Measurements from ENCODE around the gene TREH. TPM values are rescaled to one million over a fixed set of nuclear protein-coding genes. Genes with fewer than 3 reads are reported as not detected.

The TREH gene
- total RNA-seq, 1 donor from 2014 or later, result not detected

DNA sequence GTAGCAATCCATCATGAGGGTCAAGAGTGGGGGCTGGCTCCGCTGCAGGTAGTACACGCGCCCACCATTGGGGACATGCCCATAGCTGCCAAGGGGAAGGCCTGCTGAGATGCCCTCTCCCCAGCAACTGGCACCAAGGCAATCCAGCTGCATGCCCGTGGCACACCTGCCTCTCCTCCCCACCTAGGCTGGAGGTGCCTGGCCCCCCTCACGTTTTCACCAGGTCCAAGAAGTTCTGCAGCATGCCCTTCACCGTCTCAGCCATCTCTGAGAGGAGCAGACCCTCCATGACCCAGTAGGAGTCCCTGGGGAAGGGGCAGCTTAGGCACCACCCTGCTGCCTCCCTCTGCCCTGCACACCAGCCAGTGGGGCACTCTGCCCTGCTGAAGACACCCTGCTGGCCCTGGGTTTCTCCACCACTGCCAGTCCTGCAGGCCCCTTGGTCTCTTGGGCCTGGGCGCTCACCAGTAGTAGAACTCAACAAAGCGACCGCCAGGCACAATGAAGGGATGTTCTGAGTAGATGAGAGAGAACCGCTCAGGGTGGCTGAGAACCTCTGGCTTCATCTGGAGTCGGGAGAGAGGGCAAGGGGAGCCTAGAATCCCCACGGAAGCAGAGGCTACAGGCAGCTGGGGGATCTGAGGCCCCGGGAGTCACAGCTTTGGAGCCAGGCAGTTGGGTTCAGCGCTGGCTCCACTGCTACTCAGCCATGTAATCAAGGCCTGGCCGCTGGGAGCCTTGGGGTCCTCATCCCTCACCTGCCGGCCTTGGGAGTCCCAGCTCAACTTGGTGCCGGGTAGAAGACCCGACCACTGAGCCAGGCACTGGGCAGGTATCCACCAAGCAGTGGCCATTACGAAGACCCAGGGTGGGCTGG lies 17.8 kb downstream of the TREH start:
- DNase-seq (no peak), ATAC-seq (ENCODE audit: low read depth) (no peak)
- Mint-ChIP-seq H3K9me3 (no peaks in the 10 kb centered on the region), H3K27ac (no peak overlapping the region), H3K27me3 (peaks cover 6% of the 10 kb centered on the region), H3K4me3 (no peak overlapping the region), H3K4me1 (peaks cover 7% of the 10 kb centered on the region), H3K36me3 (ENCODE audit: low read depth) (no peaks in the 10 kb centered on the region)
- intact Hi-C loops (cut with micrococcal nuclease), result no loop called here
- TF ChIP-seq, protein P1, sequence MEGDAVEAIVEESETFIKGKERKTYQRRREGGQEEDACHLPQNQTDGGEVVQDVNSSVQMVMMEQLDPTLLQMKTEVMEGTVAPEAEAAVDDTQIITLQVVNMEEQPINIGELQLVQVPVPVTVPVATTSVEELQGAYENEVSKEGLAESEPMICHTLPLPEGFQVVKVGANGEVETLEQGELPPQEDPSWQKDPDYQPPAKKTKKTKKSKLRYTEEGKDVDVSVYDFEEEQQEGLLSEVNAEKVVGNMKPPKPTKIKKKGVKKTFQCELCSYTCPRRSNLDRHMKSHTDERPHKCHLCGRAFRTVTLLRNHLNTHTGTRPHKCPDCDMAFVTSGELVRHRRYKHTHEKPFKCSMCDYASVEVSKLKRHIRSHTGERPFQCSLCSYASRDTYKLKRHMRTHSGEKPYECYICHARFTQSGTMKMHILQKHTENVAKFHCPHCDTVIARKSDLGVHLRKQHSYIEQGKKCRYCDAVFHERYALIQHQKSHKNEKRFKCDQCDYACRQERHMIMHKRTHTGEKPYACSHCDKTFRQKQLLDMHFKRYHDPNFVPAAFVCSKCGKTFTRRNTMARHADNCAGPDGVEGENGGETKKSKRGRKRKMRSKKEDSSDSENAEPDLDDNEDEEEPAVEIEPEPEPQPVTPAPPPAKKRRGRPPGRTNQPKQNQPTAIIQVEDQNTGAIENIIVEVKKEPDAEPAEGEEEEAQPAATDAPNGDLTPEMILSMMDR (IDR thresholded peaks at IDR 0.05), result no peak
- POLR2A ChIA-PET, result no interaction called here
- CTCF ChIA-PET, result no interaction called here

DNA sequence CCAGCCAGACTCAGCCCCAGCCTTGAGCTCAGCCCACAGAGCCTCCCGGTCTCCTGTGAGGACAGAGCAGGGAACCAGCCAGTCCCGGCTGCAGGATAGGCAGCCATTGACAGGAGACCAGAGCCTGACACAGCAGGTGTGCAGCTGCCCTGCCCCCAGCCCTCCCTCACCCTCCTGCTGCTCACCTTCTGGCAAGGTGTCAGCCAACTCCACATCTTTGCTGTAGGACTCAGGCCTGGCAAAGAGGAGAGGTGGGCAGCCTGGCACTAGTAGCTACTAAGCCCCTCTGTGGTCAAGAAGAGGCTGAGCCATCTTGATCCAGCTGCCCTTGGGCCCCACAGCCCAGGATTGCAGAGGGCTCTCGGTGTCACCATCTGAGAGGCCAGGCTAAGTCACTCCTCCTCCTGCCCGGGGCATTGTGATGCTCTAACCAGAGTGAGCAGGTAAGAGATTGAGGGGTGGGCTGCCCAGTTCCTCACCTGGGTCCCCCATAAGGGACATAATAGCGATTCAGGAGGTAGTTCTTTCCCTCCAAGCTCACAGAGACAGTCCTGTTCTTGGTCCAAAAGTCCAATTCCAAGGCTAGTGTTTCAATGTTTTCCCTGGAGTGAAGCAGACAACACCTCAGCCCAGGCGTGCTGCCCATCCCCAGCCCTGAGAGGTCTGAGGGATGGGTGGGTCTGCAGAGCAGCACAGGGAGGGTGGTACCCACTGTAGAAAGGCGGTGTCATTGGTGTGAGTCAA lies 18.6 kb downstream of the TREH start:
- ATAC-seq (ENCODE audit: low read depth), result no peak
- peaks cover 7% of the 10 kb centered on the region for H3K4me1 Mint-ChIP-seq
- no peaks in the 10 kb centered on the region for H3K36me3 Mint-ChIP-seq (ENCODE audit: low read depth)
- CTCF ChIA-PET, result no interaction called here
- peaks cover 6% of the 10 kb centered on the region for H3K27me3 Mint-ChIP-seq
- H3K27ac Mint-ChIP-seq, result no peak overlapping the region
- no peak overlapping the region for H3K4me3 Mint-ChIP-seq
- no peak for DNase-seq
- H3K9me3 Mint-ChIP-seq, result no peaks in the 10 kb centered on the region
- intact Hi-C loops (cut with micrococcal nuclease), result no loop called here
- TF ChIP-seq, protein P1 (IDR thresholded peaks at IDR 0.05), result no peak
- POLR2A ChIA-PET, result no interaction called here

DNA sequence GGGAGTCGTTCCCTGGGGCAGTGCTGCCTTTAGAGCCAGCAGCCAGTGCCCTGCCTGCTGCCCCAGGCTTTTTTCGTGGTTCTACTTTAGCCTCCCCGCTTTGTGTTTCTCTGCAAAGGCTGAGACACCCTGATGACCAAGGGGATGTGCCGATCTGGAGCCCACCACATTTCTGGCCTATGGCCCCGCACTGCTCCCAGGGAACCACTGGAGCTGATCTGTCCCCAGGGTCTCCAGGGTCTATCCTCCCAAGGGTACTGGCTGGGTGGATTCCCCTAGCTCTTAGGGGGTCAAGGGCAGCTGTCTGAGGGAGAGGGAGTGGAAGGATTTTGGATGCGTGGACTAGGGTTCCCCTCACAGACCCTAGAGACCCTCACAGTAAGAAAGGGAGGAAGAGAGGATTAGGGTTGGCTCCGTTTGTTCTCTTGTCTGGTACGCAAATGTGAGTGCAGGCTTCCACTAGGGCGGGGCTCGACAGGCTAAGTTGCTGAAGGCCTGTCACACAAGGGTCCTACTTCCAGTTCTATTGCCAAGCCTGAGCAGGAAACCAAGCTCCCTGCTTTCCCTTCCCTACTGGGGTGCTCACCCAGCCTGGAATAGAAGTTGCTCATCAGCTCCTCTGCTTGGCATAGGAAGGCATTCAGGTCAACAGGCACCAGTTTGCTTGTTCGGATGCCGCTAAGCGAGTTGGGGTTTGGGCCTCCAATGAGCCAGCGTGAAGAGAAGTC lies 19.3 kb downstream of the TREH start:
- H3K27me3 Mint-ChIP-seq, result peaks cover 6% of the 10 kb centered on the region
- no peaks in the 10 kb centered on the region for H3K36me3 Mint-ChIP-seq (ENCODE audit: low read depth)
- ATAC-seq (ENCODE audit: low read depth) (no peak), DNase-seq (no peak)
- H3K4me3 Mint-ChIP-seq, result no peak overlapping the region
- no peak overlapping the region for H3K27ac Mint-ChIP-seq
- POLR2A ChIA-PET, result no interaction called here
- no peaks in the 10 kb centered on the region for H3K9me3 Mint-ChIP-seq
- peaks cover 7% of the 10 kb centered on the region for H3K4me1 Mint-ChIP-seq
- TF ChIP-seq, protein P1 (IDR thresholded peaks at IDR 0.05), result no peak
- CTCF ChIA-PET, result interaction anchor here (0.6 to 1.7 kb wide), 4 partner anchors 9 to 297 kb away, joined by 3 to 6 read pairs (median 4); no protein-coding TSS in a partner anchor
- intact Hi-C loops (cut with micrococcal nuclease), result loop anchor here (1.0 kb wide), 3 partner anchors 65 to 515 kb away; partner anchors contain the start of gene UPK2

DNA sequence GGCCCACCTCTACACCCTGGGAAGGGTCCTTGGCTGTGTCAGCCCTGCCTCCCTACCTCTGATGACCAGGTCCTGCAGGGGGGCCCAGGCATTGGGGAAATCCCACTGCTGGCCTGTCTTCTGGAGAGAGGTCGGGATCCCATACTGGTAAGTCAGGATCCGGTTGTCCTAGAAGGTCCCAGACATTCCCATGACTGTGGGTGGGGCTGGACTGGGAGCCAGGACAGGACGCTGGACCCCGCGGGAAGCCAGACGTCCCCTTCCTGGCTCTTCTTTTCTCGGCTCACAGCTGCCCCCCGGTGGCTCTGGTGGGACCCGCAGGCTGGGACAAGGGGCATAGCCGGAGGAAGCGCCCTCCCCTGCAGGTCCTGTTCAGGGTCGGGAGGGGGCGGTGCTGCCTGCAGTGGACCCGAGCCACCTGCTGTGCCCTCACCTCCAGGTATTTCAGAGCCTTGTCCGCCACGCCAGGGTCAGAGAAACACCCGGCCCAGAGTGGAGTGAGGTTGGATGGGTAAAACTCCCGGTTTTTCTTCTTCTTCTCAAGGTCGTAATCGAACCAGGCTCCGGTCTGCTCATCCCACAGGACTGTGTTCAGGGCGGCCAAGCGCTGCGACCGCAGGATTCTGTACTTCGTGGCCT lies 20.0 kb downstream of the TREH start:
- peaks cover 6% of the 10 kb centered on the region for H3K27me3 Mint-ChIP-seq
- peak; percentile 80 for DNase-seq
- H3K9me3 Mint-ChIP-seq, result no peaks in the 10 kb centered on the region
- ChIA-PET POLR2A (no interaction called here), CTCF (interaction anchor here (0.6 to 1.7 kb wide), 4 partner anchors 10 to 297 kb away, joined by 3 to 6 read pairs (median 4); no protein-coding TSS in a partner anchor)
- H3K4me1 Mint-ChIP-seq, result peaks cover 7% of the 10 kb centered on the region
- intact Hi-C loops (cut with micrococcal nuclease), result loop anchor here (1.0 kb wide), 3 partner anchors 64 to 514 kb away; partner anchors contain the start of gene UPK2
- TF ChIP-seq, protein P1 (IDR thresholded peaks at IDR 0.05), result peak; percentile 50
- H3K4me3 Mint-ChIP-seq, result no peak overlapping the region
- H3K27ac Mint-ChIP-seq, result no peak overlapping the region
- peak; percentile 100 for ATAC-seq (ENCODE audit: low read depth)
- no peaks in the 10 kb centered on the region for H3K36me3 Mint-ChIP-seq (ENCODE audit: low read depth)

Measured in activated B cell treated with CpG ODN at 0.5 μM for 24 hours (primary cell).